ENCODE measurements around the gene TMEM106A.
"Not testable (repeated sequence)": the region's sequence is repeated elsewhere in the genome, so short reads cannot be mapped to it uniquely, and the experiment has no call there.

Gene TMEM106A

DNA sequence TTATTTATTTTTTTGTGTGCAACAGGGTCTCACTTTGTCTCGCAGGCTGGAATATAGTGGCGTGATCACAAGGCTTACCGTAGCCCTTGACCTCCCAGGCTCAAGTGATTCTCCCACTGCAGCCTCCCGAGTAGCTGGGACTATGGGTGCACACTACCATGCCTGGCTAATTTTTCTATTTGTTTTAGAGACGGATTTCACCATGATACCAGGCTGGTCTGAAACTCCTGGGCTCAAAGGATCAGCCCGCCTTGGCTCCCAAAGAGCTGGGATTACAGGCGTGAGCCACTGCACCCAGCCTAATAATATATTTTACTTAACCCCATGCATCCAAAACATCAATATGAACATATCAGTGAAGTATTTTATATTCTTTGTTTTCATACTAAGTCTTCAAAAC, 14.7 kb downstream of the TMEM106A start:
- ATAC-seq: no peak
- Mint-ChIP-seq H3K4me3 (no peak overlapping the region), H3K27ac (no peak overlapping the region), H3K9me3 (no peaks in the 10 kb centered on the region), H3K36me3 (peaks cover 43% of the 10 kb centered on the region), H3K4me1 (no peaks in the 10 kb centered on the region)
- DNase-seq (ENCODE audit: low spot score in 2 of 2): peak in 1 of 2 donors; percentile 22

GRCh38 chr17:43228020-43228782, 16.5 kb downstream of the TMEM106A start, which contains the start of gene CCDC200:
Gene CCDC200, minus strand, starts transcription at chr17:43228623. Its CDS starts 69 bp downstream, at chr17:43228554.
- ATAC-seq; H3K9me3 Mint-ChIP-seq; H3K4me3 Mint-ChIP-seq; H3K4me1 Mint-ChIP-seq; DNase-seq (ENCODE audit: low spot score in 2 of 2); H3K27ac Mint-ChIP-seq: not testable (repeated sequence)
- peaks cover 34% of the 10 kb centered on the region for H3K36me3 Mint-ChIP-seq

DNA sequence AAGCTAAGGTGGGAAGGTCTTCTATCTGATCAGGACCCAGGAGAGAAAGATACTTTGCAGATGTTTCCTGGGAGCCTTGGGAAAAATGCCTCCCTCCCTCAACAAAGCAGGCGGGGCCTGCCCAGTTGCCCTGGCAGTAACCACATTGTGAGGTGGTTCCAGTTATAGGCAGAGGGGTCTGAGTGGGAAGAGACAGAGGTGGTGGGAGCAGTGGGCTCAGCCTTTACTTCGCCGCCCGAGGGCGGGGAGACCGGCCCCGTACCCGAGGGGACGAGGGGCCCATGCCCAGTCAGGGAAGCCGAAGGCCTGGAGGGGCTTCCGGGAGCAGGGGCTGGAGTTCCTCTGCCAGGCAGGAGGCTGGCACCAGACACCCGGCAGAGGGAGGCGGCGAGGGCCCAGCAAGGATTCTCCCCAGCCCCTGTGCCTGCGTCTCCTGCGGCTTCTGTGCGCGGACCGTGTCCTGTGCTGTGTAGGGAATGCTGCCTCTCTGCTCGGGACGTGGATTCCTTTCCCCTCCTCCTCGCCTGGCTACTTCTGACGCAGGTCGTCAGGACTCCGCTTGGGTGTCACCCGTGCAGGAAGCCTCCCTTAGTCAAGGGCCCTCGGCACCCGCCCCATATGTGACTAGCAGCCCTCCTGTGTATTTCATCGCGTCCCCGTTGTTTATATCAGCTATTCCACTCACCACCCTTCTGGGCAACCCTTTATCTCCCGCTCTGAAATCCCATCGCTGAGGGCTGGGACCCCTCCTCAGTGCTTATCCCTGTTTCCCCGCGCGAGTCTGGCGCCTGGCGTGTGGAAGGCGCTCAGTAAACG, 19.7 kb downstream of the TMEM106A start:
- H3K9me3 Mint-ChIP-seq, H3K4me1 Mint-ChIP-seq, H3K27ac Mint-ChIP-seq, H3K4me3 Mint-ChIP-seq, ATAC-seq: not testable (repeated sequence)
- DNase-seq (ENCODE audit: low spot score in 2 of 2): peak in 1 of 2 donors; percentile 41
- H3K36me3 Mint-ChIP-seq: peaks cover 14% of the 10 kb centered on the region

DNA sequence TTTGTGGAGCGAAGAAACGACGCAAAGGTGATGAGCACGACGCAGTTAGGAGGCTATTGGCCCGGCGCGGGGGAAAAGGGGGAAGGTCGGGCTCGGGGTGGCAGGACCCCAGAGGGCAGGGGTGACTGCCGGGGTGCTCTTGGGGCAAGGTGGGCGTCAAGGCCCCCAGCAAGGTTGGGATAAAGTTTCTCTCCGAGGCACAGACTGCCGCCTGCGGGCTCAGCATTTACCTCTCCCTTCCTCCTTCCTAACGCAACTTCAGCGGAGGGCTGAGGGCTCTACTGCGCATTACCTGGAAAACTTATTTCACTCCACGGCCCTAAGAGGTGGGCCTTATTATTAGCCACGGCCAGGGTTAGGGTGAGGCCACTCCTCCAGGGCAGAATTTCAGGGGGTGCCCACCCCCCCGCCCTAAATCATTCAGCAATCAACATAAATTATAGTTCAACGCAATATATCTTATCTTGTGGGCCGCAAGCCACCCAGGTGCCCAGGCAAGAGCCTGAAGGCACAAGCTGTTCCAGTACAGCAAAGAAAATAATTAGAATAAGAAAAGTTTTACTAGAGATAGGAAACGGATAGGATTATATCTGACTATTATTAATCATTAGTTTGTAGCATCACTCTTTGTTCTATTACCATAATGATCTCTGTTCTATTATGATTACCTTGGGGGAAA, 20.5 kb downstream of the TMEM106A start:
- DNase-seq (ENCODE audit: low spot score in 2 of 2): peak; percentile 43 to 81
- not testable (repeated sequence) for H3K4me1 Mint-ChIP-seq, H3K9me3 Mint-ChIP-seq, H3K27ac Mint-ChIP-seq, H3K36me3 Mint-ChIP-seq, ATAC-seq, H3K4me3 Mint-ChIP-seq

GRCh38 chr17:43233263-43233662, 21.6 kb downstream of the TMEM106A start:
- not testable (repeated sequence) for H3K36me3 Mint-ChIP-seq; ATAC-seq; DNase-seq (ENCODE audit: low spot score in 2 of 2); H3K9me3 Mint-ChIP-seq; H3K4me3 Mint-ChIP-seq; H3K27ac Mint-ChIP-seq; H3K4me1 Mint-ChIP-seq

GRCh38 chr17:43233877-43234276, 22.2 kb downstream of the TMEM106A start, which contains the start of gene RNU2-1:
Gene RNU2-1, minus strand, starts transcription at chr17:43233977.
- H3K9me3 Mint-ChIP-seq; H3K36me3 Mint-ChIP-seq; H3K4me1 Mint-ChIP-seq; H3K4me3 Mint-ChIP-seq; H3K27ac Mint-ChIP-seq; ATAC-seq; DNase-seq (ENCODE audit: low spot score in 2 of 2): not testable (repeated sequence)

DNA sequence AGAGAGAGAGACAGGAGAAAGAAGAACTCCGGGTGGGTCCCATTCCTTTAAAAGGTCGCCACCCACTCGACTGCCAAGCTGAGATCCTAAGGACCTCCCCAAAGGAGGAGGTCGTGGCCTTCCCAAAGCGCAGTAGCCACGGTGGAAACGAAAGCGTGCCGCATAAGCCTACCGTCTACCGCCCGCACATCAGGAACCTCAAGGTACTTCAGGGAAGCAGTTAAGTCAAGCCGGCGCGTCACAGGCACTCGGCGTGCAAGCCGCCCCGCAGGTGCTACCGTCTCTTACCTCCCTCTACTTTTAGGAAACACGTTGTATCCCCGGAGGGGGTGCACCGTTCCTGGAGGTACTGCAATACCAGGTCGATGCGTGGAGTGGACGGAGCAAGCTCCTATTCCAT, 27.9 kb downstream of the TMEM106A start:
- not testable (repeated sequence) for H3K4me1 Mint-ChIP-seq; H3K27ac Mint-ChIP-seq; H3K36me3 Mint-ChIP-seq; H3K9me3 Mint-ChIP-seq; DNase-seq (ENCODE audit: low spot score in 2 of 2); H3K4me3 Mint-ChIP-seq
- ATAC-seq: peak; percentile 51

- not testable (repeated sequence) for H3K4me1 Mint-ChIP-seq, H3K4me3 Mint-ChIP-seq, H3K36me3 Mint-ChIP-seq, H3K27ac Mint-ChIP-seq, H3K9me3 Mint-ChIP-seq
- DNase-seq (ENCODE audit: low spot score in 2 of 2): peak in 1 of 2 donors; percentile 29
- peak; percentile 55 for ATAC-seq
Observed at GRCh38 chr17:43240596-43241352, 29.1 kb downstream of the TMEM106A start.

GRCh38 chr17:43246456-43246855, 34.8 kb downstream of the TMEM106A start:
- not testable (repeated sequence) for ATAC-seq, H3K4me3 Mint-ChIP-seq, H3K9me3 Mint-ChIP-seq, H3K36me3 Mint-ChIP-seq, H3K4me1 Mint-ChIP-seq, H3K27ac Mint-ChIP-seq
- peak; percentile 64 to 91 for DNase-seq (ENCODE audit: low spot score in 2 of 2)
